Suprapubic skin (tissue), 4 donors: ENCODE data around the gene POLR1A. TPM values are rescaled to one million over a fixed set of nuclear protein-coding genes. Genes with fewer than 3 reads are reported as not detected.
A peak's percentile ranks its signal among the peaks of the same experiment; 100 is the strongest.

Source experiments
- DNase-seq, 2 donors: peaks; one replicate each; pipeline ENCODE4 v3.0.0-alpha.2; 2019; ENCODE audit warnings: low spot score in 2 of 2
- H3K27ac ChIP-seq: fragments of 200-600 bp; sonication (generic); one replicate; pipeline ENCODE4 v1.5.1; 2019
- H3K27me3 ChIP-seq: fragments of 200-600 bp; sonication (generic); one replicate; pipeline ENCODE4 v1.5.1; 2019
- H3K36me3 ChIP-seq: fragments of 200-600 bp; sonication (generic); one replicate; pipeline ENCODE4 v1.5.1; 2019
- H3K4me1 ChIP-seq: fragments of 200-600 bp; sonication (generic); one replicate; pipeline ENCODE4 v1.5.1; 2019
- H3K4me3 ChIP-seq: fragments of 200-600 bp; sonication (generic); one replicate; pipeline ENCODE4 v1.5.1; 2019; ENCODE audit warnings: mild to moderate bottlenecking
- H3K9me3 ChIP-seq: fragments of 200-600 bp; sonication (generic); one replicate; pipeline ENCODE4 v1.5.1; 2019
- EP300 ChIP-seq: sonication (generic); formaldehyde crosslinking; IDR thresholded peaks from one replicate; pipeline ENCODE4 v1.6.1; 2017; ENCODE audit warnings: antibody characterized with exemption
- POLR2A ChIP-seq, 2 donors: fragments of 450-650 bp; IDR thresholded peaks; one replicate each; pipeline ENCODE4 v1.6.1; 2017; ENCODE audit warnings: antibody characterized with exemption in 2 of 2, mild to moderate bottlenecking in 2 of 2, moderate library complexity in 2 of 2
- POLR2AphosphoS5 ChIP-seq, 3 donors: sonication (generic); formaldehyde crosslinking; IDR thresholded peaks; one replicate each; pipeline ENCODE4 v1.6.1; 2017; ENCODE audit warnings: antibody characterized with exemption in 3 of 3
- WGBS: methylation state at CpG from one replicate; pipeline ENCODE4 v1.1.5; 2018; 5-methylcytosine and 5-hydroxymethylcytosine counted together
- total RNA-seq, 4 donors: library from RNA; depleted of rRNA; stranded (reverse); fragments of >200 nt; gene quantifications; one replicate each; pipeline ENCODE4 v1.1.0, GENCODE V29; 2016
- TF ChIP-seq, protein P1 (sequence below), 2 donors: fragments of 200-600 bp in 1 of 2; fragments of 450-650 bp in 1 of 2; sonication (generic) in 1 of 2; IDR thresholded peaks; one replicate each; pipeline ENCODE4 v1.5.1; 2016 to 2019; ENCODE audit warnings: antibody characterized with exemption in 2 of 2, mild to moderate bottlenecking in 1 of 2, moderate library complexity in 1 of 2

POLR1A gene
- total RNA-seq, 4 donors from 2014 or later = 20.2 to 24.3 (median 21.2) TPM

GRCh38 chr2:86118130-86118529, 12.4 kb upstream of the POLR1A start:
- no peak for DNase-seq
- Histone ChIP-seq H3K9me3 (no peaks in the 10 kb centered on the region), H3K4me1 (no peaks in the 10 kb centered on the region), H3K36me3 (peaks cover 98% of the 10 kb centered on the region), H3K27me3 (no peaks in the 10 kb centered on the region), H3K27ac (no peak overlapping the region), H3K4me3 (no peak overlapping the region)
- 93% methylated on average over 2 of the region's 2 CpGs for WGBS
- TF ChIP-seq EP300 = no peak
- TF ChIP-seq POLR2A (IDR thresholded peaks at IDR 0.05) = no peak
- TF ChIP-seq, protein P1, sequence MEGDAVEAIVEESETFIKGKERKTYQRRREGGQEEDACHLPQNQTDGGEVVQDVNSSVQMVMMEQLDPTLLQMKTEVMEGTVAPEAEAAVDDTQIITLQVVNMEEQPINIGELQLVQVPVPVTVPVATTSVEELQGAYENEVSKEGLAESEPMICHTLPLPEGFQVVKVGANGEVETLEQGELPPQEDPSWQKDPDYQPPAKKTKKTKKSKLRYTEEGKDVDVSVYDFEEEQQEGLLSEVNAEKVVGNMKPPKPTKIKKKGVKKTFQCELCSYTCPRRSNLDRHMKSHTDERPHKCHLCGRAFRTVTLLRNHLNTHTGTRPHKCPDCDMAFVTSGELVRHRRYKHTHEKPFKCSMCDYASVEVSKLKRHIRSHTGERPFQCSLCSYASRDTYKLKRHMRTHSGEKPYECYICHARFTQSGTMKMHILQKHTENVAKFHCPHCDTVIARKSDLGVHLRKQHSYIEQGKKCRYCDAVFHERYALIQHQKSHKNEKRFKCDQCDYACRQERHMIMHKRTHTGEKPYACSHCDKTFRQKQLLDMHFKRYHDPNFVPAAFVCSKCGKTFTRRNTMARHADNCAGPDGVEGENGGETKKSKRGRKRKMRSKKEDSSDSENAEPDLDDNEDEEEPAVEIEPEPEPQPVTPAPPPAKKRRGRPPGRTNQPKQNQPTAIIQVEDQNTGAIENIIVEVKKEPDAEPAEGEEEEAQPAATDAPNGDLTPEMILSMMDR (IDR thresholded peaks at IDR 0.05) = no peak
- no peak for TF ChIP-seq POLR2AphosphoS5 (IDR thresholded peaks at IDR 0.05)

GRCh38 chr2:86107031-86107430, 1.3 kb upstream of the POLR1A start:
- Histone ChIP-seq H3K36me3 (peaks cover 39% of the 10 kb centered on the region), H3K9me3 (no peaks in the 10 kb centered on the region), H3K27me3 (no peaks in the 10 kb centered on the region), H3K4me1 (peaks cover 36% of the 10 kb centered on the region), H3K4me3 (peak overlapping the region; percentile 95), H3K27ac (no peak overlapping the region)
- no peak for DNase-seq
- no peak for TF ChIP-seq POLR2AphosphoS5 (IDR thresholded peaks at IDR 0.05)
- TF ChIP-seq POLR2A (IDR thresholded peaks at IDR 0.05) = no peak
- no peak for TF ChIP-seq EP300
- WGBS = 18% methylated on average over 5 of the region's 5 CpGs

DNA sequence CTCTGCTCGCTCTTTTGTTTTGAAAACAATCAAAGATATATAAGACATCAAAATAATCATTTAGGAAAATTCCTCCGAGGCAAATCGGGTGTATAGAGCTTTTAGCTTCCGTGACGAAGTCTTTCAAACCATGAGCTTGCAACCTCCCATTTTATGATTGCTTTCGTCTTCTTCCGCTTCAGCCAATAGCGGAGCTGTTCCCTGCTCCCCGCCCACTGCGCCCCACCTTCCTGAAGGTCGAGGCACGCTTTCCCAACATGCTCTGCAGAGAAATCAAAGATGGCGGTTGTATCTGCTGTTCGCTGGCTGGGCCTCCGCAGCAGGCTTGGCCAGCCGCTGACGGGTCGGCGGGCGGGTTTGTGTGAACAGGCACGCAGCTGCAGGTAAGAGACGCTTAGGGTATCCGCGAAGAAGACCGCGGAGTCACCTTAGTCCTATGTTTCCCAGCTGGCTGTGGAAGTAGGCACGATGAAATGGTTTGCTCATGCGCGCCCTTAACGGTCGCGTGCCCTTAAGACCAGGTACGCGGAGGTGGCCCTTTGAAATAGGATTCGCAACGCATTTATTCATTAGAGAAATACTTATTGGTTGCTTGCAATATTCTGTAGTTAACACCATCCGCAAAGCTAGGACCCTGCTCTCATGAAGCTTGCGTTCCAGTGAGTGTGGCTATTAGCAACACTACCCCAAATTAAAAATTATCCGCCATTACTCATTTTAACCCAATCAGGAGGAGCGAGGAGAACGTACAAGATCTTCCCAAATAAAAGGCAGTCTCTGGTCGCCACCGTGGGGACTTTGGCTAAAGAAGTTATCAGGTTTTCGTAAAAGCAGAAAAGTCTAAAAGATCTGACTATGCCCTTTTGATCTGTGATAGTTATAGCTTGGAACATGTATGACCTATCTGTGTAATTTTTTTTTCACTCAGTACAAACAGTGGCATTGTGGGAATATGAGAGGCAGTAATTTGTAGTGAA, 571 bp upstream of the POLR1A start, which contains the start of gene PTCD3:
Gene PTCD3, plus strand, starts transcription at position 267 of the 977 bp plus-strand sequence. Its CDS starts 13 bp downstream, at position 280.
- DNase-seq = peak; percentile 96 to 97
- TF ChIP-seq POLR2AphosphoS5 (IDR thresholded peaks at IDR 0.05) = peak; percentile 63 to 83 (median 67)
- TF ChIP-seq EP300 = no peak
- TF ChIP-seq, protein P1 (IDR thresholded peaks at IDR 0.05) = no peak
- peak in 1 of 2 donors; percentile 64 for TF ChIP-seq POLR2A (IDR thresholded peaks at IDR 0.05)
- Histone ChIP-seq H3K9me3 (no peaks in the 10 kb centered on the region), H3K27ac (peak within 1 kb of the TSS; percentile 89), H3K36me3 (peaks cover 32% of the 10 kb centered on the region), H3K27me3 (no peaks in the 10 kb centered on the region), H3K4me3 (peak within 1 kb of the TSS; percentile 95), H3K4me1 (peaks cover 36% of the 10 kb centered on the region)
- WGBS = 1% methylated on average over 41 of the region's 44 CpGs

GRCh38 chr2:86102157-86102556, 3.5 kb downstream of the POLR1A start:
- TF ChIP-seq POLR2A (IDR thresholded peaks at IDR 0.05) (no peak), EP300 (no peak), POLR2AphosphoS5 (IDR thresholded peaks at IDR 0.05) (no peak)
- TF ChIP-seq, protein P1 (IDR thresholded peaks at IDR 0.05) = no peak
- Histone ChIP-seq H3K9me3 (no peaks in the 10 kb centered on the region), H3K4me3 (no peak overlapping the region), H3K4me1 (peaks cover 22% of the 10 kb centered on the region), H3K27ac (no peak overlapping the region), H3K36me3 (peaks cover 35% of the 10 kb centered on the region), H3K27me3 (no peaks in the 10 kb centered on the region)
- no peak for DNase-seq

- Histone ChIP-seq H3K27ac (no peak overlapping the region), H3K9me3 (no peaks in the 10 kb centered on the region), H3K4me1 (no peaks in the 10 kb centered on the region), H3K4me3 (no peak overlapping the region), H3K36me3 (peaks cover 54% of the 10 kb centered on the region), H3K27me3 (no peaks in the 10 kb centered on the region)
- 92% methylated on average over 1 of the region's 1 CpG for WGBS
- TF ChIP-seq EP300 = no peak
- no peak for DNase-seq
These were observed 7.8 kb downstream of the POLR1A start for GRCh38 chr2:86097913-86098312.
